Activated CD8-positive, alpha-beta memory T cell treated with anti-CD3 and anti-CD28 coated beads for 48 hours (primary cell): ENCODE measurements around the gene ZDHHC1.
"Not testable (repeated sequence)": the region's sequence is repeated elsewhere in the genome, so short reads cannot be mapped to it uniquely, and the experiment has no call there.

ENCODE experiments used
- DNase-seq, 3 experiments: peaks; one replicate each; pipeline ENCODE4 v3.0.0-alpha.2; 2020; ENCODE audit warnings: low read depth in 2 of 3, low spot score in 2 of 3

Gene ZDHHC1

DNA sequence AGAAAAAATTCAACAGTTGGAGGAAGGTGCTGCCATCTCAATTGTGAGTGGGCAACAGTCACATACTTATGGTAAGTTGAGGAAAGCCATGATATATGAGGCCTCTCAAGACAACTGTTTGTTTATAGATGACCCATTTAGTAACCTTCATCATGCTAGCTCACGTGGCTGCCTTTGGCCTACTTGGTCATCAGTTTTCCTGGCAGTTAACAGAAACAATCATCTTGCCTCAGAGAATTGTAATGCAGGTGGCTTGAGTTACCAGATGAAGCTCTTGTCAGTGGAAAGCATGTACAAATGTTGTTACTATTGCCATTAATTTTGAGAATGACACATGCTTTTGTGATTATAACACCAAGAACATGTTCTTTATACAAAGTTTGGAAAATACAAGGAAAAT, 37.6 kb downstream of the ZDHHC1 start:
- DNase-seq = no peak

DNA sequence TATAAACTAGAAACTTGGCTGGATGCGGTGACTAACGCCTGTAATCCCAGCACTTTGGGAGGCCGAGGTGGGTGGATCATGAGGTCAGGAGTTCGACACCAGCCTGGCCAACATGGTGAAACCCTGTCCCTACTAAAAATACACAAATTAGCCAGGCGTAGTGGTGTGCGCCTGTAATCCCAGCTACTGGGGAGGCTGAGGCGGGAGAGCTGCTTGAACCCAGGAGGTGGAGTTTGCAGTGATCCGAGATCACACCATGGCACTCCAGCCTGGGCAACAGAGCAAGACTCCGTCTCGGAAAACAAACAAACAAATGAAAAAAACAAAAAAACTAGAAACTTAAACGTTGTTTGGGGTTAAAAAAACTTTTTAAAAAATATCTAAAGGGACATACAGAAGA, 40.3 kb downstream of the ZDHHC1 start:
- DNase-seq = not testable (repeated sequence)

- DNase-seq = no peak
Observed at GRCh38 chr16:67372664-67373063, 43.6 kb downstream of the ZDHHC1 start.

DNA sequence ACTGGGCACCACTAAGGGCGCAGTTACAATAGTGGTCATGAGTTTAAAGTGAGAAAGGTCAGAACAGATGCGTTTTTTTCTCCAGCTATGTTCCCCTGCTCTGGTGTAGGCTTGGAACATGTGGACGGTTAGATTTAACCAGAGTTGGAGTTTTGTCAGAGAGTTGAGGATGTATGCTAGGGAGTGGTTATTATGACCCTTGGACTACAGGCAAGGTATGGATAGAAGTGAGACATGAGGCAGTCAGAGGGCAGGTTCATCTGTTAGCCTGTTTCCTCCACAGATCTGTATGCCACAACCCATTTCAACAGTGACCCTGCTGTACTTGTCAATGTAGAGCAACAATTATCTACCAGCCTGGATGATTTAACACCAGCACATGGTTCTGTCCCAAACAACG, 45.6 kb downstream of the ZDHHC1 start:
- DNase-seq = no peak

GRCh38 chr16:67364600-67365235, 51.6 kb downstream of the ZDHHC1 start:
- no peak for DNase-seq

DNA sequence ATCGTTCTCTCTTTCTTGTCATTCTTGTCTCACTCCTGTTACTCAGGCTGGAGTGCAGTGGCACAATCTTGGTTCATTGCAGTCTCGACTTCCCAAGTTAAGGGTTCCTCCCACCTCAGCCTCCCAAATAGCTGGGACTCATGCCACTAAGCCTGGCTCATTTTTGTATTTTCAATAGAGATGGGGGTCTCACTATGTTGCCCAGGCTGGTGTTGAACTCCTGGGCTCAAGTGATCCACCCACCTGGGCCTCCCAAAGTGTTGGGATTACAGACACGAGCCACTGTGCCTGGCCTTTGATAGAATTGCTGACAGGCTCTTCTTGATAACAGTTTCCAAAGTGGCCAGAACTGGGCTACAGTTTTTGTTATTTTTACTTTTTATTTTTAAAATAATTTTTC, 55.2 kb downstream of the ZDHHC1 start:
- no peak for DNase-seq

DNA sequence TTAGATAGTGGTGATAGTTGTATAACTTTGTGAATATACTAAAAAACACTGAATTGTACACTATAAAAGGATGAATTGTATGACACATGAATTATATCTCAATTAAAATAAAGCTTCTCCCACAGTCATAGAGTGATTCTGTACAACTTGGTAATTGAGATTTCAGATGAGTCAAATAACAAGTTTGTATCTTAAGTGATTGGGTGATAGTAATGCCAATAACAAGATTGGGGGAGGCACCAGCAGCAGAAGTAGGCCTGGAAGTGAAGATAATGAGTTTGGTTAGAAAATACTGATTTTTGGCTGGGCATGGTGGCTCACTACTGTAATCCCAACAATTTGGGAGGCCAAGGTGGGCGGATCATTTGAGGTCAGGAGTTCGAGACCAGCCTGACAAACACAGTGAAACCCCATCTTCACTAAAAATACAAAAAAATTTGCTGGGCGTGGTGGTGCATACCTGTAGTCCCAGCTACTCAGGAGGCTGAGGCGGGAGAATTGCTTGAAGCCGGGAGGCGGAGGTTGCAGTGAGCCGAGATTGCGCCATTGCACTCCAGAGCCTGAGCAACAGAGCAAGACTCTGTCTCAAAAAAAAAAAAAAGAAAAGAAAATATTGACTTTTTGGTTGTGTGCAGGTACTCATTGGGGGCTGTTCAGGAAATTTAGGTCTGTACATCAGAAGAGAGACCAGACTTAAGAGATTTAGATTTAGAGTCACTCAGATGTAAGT, 56.6 kb downstream of the ZDHHC1 start:
- not testable (repeated sequence) for DNase-seq

DNA sequence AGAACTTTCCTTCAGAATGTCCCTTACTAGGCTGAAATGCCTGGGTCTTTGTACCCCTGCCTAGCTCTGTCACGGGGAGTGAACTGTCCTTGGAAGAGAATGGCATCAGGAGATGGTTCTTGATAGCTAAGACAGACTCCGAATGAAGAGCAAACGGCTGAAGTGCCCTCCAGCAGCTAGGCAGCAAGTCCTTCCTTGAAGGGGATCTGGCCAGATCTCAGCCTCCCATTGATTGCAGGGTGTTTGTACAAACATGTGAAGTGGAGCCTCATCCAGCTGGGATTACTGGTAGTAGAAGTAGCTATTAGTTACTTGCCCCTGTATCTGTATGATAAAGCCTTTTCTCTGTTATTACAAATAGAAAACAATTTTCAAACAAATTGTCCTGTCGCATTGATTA, 58.7 kb downstream of the ZDHHC1 start:
- no peak for DNase-seq

DNA sequence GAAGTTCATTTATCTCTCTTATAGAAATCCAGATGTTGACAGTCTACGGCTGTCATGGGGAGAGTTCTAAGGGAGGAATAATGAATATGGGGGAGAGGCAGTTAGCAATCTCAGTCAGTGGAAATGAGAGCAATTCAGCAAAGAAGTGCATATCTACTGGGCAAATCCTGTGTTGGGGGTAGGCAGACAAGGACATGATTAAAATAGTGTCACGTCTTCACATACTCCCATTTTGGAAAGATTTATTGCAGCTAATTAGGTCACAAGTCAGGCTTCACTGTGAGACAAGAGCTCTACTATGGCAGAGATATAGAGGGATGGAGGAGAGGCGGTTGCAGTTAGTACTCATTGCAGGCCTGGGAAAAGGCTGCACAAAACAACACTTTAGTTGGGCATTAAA, 59.9 kb downstream of the ZDHHC1 start:
- DNase-seq = no peak

GRCh38 chr16:67352463-67352862, 63.8 kb downstream of the ZDHHC1 start:
- not testable (repeated sequence) for DNase-seq

- DNase-seq = no peak
Observed at GRCh38 chr16:67350324-67350723, 66.0 kb downstream of the ZDHHC1 start.

DNA sequence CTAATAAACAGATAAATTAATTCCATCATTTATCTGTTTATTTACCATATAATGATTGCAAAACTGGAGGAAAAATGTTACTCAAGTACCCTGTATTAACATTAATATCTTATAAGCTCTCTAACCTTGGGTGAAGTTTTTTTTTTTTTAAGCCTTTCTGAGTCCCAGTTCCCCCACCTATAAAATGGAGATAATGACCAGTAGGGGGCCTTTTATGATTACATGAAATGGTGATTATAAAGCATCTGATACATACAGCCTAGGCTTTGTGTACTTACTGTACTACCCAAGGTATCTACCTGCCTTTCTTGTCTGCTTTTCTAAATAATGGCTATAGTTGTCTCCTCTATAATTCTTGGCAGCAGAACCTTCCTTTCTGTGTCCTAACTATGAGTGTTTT, 67.1 kb downstream of the ZDHHC1 start:
- no peak for DNase-seq

- no peak for DNase-seq
Observed at GRCh38 chr16:67346341-67346740, 69.9 kb downstream of the ZDHHC1 start.

DNA sequence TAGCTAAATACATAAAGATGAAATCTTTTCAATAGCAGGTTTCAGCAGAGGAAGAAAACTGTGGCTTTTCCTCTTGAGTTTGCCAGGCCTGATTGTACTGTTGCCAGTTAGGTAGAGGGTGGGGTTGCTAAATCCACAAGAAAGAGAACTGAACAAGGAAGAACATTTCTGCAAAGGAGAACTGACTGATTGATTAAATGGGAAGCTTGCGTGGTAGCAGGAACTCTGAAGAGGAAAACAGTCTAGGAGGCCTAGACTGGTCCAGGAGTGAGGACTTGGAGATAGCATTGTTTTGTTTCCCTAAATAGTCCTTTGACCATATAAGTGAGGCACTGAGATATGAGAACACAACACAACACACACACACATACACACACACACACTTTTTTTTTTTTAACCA, 70.9 kb downstream of the ZDHHC1 start:
- no peak for DNase-seq
